ENCODE measurements around the gene HOXC9.

Gene HOXC9

GRCh38 chr12:54000116-54001114 is at the start of gene HOXC9:
TSS of gene HOXC9 (plus strand) at chr12:54000161. CDS start at chr12:54000189, 28 bp downstream.
- no peak for DNase-seq

- no peak for DNase-seq
Measured at GRCh38 chr12:53950437-53950773, 49.6 kb upstream of the HOXC9 start.

- no peak for DNase-seq
Measured at GRCh38 chr12:53950789-53951576, 49.0 kb upstream of the HOXC9 start.

GRCh38 chr12:53951577-53952334 is 48.2 kb upstream of the HOXC9 start:
- no peak for DNase-seq

- DNase-seq, result no peak
Measured at GRCh38 chr12:53952335-53952694, 47.6 kb upstream of the HOXC9 start.

GRCh38 chr12:53952871-53953734 is 46.9 kb upstream of the HOXC9 start:
- no peak for DNase-seq

GRCh38 chr12:53953831-53954693 is 45.9 kb upstream of the HOXC9 start:
- DNase-seq, result no peak

GRCh38 chr12:53954694-53955035 is 45.3 kb upstream of the HOXC9 start, which contains the start of gene HOXC12:
TSS of gene HOXC12 (plus strand) at chr12:53954903. CDS start at chr12:53954930, 27 bp downstream.
- DNase-seq, result no peak

- no peak for DNase-seq
Measured at GRCh38 chr12:53955036-53955775, 44.8 kb upstream of the HOXC9 start.

GRCh38 chr12:53955776-53956250 is 44.1 kb upstream of the HOXC9 start:
- DNase-seq, result no peak

- no peak for DNase-seq
Measured at GRCh38 chr12:53956251-53956887, 43.6 kb upstream of the HOXC9 start.

- DNase-seq, result no peak
Measured at GRCh38 chr12:53956914-53957536, 42.9 kb upstream of the HOXC9 start.

GRCh38 chr12:53958128-53958527 is 41.8 kb upstream of the HOXC9 start:
- DNase-seq, result no peak

GRCh38 chr12:53959314-53959713 is 40.6 kb upstream of the HOXC9 start:
- no peak for DNase-seq

GRCh38 chr12:53960187-53961024 is 39.6 kb upstream of the HOXC9 start:
- no peak for DNase-seq

GRCh38 chr12:53961025-53961761 is 38.8 kb upstream of the HOXC9 start:
- no peak for DNase-seq

GRCh38 chr12:53963005-53963404 is 37.0 kb upstream of the HOXC9 start:
- no peak for DNase-seq
